ENCODE measurements around the gene PHKG1. TPM values are rescaled to one million over a fixed set of nuclear protein-coding genes. Genes with fewer than 3 reads are reported as not detected.
A peak's percentile ranks its signal among the peaks of the same experiment; 100 is the strongest.

The PHKG1 gene
- total RNA-seq, 4 donors from 2014 or later, result 0.26 to 1.7 (median 0.94) TPM

GRCh38 chr7:56091591-56091990, 1.2 kb downstream of the PHKG1 start:
- H3K4me1 ChIP-seq, result peaks cover 24 to 34% (median 29%) of the 10 kb centered on the region in 4 donors
- H3K27ac ChIP-seq (replicated peaks in 1 of 4), result peak overlapping the region; percentile 68 to 77 (median 71)
- DNase-seq (ENCODE audit: extremely low spot score), result no peak
- intact Hi-C loops (cut with DNase I), result no loop called here
- H3K4me3 ChIP-seq, result no peak overlapping the region
- no peaks in the 10 kb centered on the region for H3K27me3 ChIP-seq
- peaks cover 0 to 30% (median 21%) of the 10 kb centered on the region in 4 donors for H3K36me3 ChIP-seq
- TF ChIP-seq EP300 (IDR thresholded peaks at IDR 0.05) (no peak), POLR2AphosphoS5 (IDR thresholded peaks at IDR 0.05) (no peak), CTCF (IDR thresholded peaks at IDR 0.05) (no peak), POLR2A (IDR thresholded peaks at IDR 0.05; ENCODE audit: low read depth) (no peak)
- H3K9me3 ChIP-seq, result no peaks in the 10 kb centered on the region
- WGBS, result 68% methylated on average over 3 of the region's 3 CpGs

- Histone ChIP-seq H3K4me1 (peaks cover 27 to 38% (median 32%) of the 10 kb centered on the region in 4 donors), H3K27ac (replicated peaks in 1 of 4) (no peak overlapping the region), H3K27me3 (no peaks in the 10 kb centered on the region), H3K36me3 (peaks cover 0 to 58% (median 39%) of the 10 kb centered on the region in 4 donors), H3K9me3 (no peaks in the 10 kb centered on the region), H3K4me3 (no peak overlapping the region)
- WGBS, result 87% methylated on average over 15 of the region's 16 CpGs
- DNase-seq (ENCODE audit: extremely low spot score), result no peak
- intact Hi-C loops (cut with DNase I), result no loop called here
- TF ChIP-seq CTCF (IDR thresholded peaks at IDR 0.05), result no peak
- no peak for TF ChIP-seq POLR2AphosphoS5 (IDR thresholded peaks at IDR 0.05)
- TF ChIP-seq POLR2A (IDR thresholded peaks at IDR 0.05; ENCODE audit: low read depth), result no peak
- no peak for TF ChIP-seq EP300 (IDR thresholded peaks at IDR 0.05)
These were observed 5.3 kb downstream of the PHKG1 start for GRCh38 chr7:56087445-56087844.

- TF ChIP-seq EP300 (IDR thresholded peaks at IDR 0.05) (no peak), POLR2AphosphoS5 (IDR thresholded peaks at IDR 0.05) (no peak), POLR2A (IDR thresholded peaks at IDR 0.05; ENCODE audit: low read depth) (no peak), CTCF (IDR thresholded peaks at IDR 0.05) (no peak)
- H3K4me3 ChIP-seq, result no peak overlapping the region
- H3K9me3 ChIP-seq, result no peaks in the 10 kb centered on the region
- peaks cover 4 to 65% (median 44%) of the 10 kb centered on the region in 4 donors for H3K36me3 ChIP-seq
- H3K27ac ChIP-seq (replicated peaks in 1 of 4), result no peak overlapping the region
- H3K4me1 ChIP-seq, result peaks cover 20 to 32% (median 25%) of the 10 kb centered on the region in 4 donors
- WGBS, result 96% methylated on average over 4 of the region's 7 CpGs
- intact Hi-C loops (cut with DNase I), result no loop called here
- DNase-seq (ENCODE audit: extremely low spot score), result no peak
- H3K27me3 ChIP-seq, result no peaks in the 10 kb centered on the region
These were observed 6.0 kb downstream of the PHKG1 start for GRCh38 chr7:56086761-56087160.

GRCh38 chr7:56083150-56083785, 9.5 kb downstream of the PHKG1 start:
- H3K9me3 ChIP-seq, result no peaks in the 10 kb centered on the region
- H3K36me3 ChIP-seq, result peaks cover 11 to 67% (median 52%) of the 10 kb centered on the region in 4 donors
- DNase-seq (ENCODE audit: extremely low spot score), result no peak
- H3K27me3 ChIP-seq, result no peaks in the 10 kb centered on the region
- peak overlapping the region in 2 of 4 donors; percentile 3 to 11 for H3K27ac ChIP-seq (replicated peaks in 1 of 4)
- H3K4me3 ChIP-seq, result no peak overlapping the region
- WGBS, result 41% methylated on average over 11 of the region's 13 CpGs
- intact Hi-C loops (cut with DNase I), result no loop called here
- H3K4me1 ChIP-seq, result peaks cover 35 to 40% (median 38%) of the 10 kb centered on the region in 4 donors
- TF ChIP-seq POLR2A (IDR thresholded peaks at IDR 0.05; ENCODE audit: low read depth), result no peak
- TF ChIP-seq CTCF (IDR thresholded peaks at IDR 0.05), result no peak
- TF ChIP-seq POLR2AphosphoS5 (IDR thresholded peaks at IDR 0.05), result no peak
- TF ChIP-seq EP300 (IDR thresholded peaks at IDR 0.05), result no peak
